CD4-positive, alpha-beta T cell treated with Interleukin-2 at 100 ng/mL for 4 hours (primary cell): Measurements from ENCODE around the gene THOP1.

Source experiments
- DNase-seq: peaks from one replicate; pipeline ENCODE4 v3.0.0-alpha.2; 2020; ENCODE audit warnings: low spot score

The THOP1 gene

DNA sequence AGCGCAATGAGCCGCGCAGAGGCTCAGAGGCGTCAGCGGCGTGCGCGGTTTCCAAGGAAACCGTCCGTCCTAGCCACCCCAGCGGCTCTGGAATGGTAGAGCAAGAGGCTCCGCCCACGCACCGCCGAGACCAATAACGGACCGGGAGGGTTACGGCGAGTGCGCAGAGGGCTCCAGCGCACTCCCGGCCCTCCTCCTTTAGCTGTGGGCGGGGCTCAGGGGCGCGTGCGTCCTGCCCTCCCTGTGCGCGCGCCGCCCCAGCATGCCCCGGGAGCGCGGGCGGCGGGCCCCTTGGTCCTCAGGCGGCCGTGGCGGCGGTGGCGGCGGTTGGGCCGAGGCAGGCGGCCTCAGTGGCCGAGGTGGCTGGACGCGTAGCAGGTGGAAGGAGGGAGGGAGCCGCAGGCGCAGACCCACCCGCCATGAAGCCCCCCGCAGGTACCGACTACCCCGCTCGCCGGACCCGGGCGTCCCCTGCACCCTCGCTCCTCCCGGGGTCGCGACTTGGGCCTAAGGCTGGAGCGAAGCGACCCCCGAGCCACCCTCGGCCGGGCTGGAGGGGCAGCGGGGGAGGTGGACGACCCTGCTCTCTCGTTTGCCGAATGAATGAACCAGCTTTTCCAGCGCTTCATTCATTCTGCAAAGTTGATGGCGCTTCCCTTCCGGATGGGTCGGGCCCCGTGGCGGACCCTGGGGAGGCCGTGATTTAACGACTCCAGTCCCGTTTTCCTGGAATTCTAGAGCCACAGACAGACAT lies at the start of gene THOP1:
Gene THOP1, plus strand, starts transcription at position 260 of the 754 bp plus-strand sequence. Its CDS starts 160 bp downstream, at position 420.
- peak; percentile 98 for DNase-seq

DNA sequence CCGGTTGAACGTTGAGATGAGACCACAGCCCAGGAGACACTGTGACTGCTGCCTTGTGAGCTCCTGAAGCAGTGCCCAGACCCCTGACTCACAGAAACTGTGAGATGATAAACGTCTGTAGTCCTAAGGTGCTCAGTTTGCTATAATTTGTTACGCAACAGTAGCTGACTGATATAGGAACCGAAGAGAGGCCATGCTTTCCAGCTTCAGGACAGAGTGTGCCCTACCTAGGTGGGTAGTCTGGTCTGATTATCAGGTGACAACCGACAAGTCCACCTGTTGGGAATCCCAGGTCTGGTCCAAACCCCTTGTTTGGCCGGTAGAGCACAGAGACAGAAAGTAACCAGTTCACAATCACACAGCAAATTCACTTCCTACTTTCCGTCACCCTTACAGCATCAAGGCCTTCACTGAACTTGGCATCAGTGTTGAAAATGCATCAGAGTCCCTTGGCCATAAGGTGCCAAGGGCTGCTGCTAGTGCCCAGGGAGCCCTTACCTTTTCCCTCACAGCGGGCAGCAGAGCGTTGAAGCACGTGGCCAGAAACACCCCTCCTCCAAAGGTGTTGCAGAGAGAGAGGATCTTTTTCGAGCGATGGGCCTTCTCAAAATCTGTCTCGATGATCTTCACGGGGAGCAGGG lies 48.6 kb upstream of the THOP1 start:
- no peak for DNase-seq

DNA sequence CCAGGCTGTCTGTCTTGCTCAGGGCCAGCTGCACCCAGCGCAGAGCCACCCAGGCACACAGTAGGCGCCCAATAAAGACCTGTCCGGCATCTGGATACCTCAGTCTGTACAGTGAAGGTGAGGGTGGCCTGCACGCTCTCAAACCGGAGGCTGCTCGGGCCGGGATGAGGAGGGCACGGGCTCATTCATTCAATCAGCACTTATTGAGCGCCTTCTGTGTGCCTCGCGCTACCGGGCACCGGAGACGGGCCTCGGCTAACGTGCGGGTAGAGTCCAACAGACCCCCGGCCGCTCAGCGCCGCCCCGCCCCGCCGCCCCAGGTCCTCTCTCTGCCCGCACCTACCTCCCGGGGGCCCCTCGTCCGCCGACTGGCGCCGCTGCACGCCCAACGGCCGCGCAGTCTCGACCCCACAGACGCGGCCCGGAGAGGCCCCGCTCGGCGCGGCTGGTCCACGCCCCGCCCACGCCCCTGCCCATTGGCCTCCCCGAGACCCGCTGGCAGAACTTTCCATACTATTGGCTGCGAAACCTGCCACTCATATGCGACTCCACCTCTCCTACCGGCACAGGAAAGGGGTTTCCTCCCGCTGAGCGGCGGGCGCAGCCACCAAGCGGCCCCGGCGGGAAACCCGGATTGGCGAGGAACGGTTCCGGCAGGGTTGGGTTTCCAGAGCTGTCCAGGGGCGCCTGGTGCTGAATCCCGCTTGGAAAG lies 45.5 kb upstream of the THOP1 start, which contains the start of gene SLC39A3:
Gene SLC39A3, minus strand, starts transcription at position 416 of the 712 bp plus-strand sequence. CDS start 2,760 bp downstream, outside the sequence.
- DNase-seq = peak; percentile 100

DNA sequence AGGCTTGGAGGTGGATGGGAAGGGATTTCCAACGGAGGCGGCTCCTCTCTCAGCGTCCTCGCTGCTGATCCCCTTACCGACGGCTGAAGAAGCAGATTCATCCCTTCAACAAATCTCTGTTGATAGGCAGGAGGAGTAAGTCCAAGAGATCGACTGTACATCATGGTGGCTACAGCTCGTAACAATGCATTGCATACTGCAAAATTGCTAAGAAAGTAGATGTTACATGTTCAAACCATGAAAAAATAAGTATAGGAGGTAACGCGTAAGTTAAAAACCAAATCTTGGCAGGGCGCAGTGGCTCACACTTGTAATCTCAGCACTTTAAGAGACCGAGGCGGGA lies 45.0 kb upstream of the THOP1 start:
- DNase-seq = no peak

DNA sequence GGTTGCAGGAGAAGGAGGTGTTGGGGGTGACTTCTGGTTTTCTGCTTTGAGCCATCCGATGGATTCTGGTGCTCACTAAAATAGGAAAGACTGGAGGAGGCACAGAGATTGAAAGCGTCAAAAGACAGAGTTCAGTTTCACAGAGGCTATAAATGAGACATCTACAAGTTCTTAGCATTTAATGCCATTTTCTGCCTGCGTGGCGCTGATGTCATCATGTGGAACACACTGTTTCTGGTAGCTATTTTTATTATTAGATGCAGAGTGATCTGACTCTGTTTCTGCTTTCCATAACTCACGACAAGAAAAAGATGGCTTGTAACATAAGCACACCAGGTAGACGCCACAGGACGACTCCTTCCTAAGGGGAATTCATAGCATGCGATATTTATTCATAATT lies 42.2 kb upstream of the THOP1 start:
- no peak for DNase-seq

DNA sequence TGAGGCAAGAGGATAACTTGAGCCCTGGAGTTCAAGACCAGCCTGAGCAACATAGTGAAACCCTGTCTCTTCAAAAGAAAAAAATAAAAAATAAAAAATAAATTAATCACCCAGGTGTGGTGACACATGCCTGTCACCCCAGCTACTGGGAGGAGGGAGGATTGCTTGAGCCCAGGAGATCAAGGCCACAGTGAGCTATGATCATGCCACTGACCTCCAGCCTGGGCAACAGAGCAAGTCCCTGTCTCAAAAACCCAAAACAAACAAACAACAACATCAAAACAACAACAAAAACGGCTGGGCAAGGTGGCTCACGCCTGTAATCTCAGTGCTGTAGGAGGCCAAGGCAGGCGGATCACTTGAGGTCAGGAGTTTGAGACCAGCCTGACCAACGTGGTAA lies 41.2 kb upstream of the THOP1 start:
- no peak for DNase-seq

DNA sequence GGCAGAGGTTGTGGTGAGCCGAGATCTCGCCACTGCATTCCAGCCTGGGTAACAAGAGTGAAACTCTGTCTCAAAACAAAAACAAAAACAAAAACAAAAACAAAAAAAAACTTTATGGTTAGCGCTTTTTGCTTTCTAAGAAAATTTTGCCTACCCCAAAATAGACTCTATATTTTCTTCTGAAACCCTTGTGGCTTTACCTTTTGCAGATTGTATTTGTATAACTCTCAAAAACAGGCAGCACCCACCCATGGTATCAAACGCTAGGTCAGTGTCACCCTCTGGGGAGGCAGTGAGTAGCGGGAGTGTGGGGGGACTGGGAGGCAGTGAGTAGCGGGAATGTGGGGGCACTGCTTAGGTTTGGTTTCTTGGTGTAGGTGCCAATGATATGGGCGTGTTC lies 38.0 kb upstream of the THOP1 start:
- DNase-seq = no peak

DNA sequence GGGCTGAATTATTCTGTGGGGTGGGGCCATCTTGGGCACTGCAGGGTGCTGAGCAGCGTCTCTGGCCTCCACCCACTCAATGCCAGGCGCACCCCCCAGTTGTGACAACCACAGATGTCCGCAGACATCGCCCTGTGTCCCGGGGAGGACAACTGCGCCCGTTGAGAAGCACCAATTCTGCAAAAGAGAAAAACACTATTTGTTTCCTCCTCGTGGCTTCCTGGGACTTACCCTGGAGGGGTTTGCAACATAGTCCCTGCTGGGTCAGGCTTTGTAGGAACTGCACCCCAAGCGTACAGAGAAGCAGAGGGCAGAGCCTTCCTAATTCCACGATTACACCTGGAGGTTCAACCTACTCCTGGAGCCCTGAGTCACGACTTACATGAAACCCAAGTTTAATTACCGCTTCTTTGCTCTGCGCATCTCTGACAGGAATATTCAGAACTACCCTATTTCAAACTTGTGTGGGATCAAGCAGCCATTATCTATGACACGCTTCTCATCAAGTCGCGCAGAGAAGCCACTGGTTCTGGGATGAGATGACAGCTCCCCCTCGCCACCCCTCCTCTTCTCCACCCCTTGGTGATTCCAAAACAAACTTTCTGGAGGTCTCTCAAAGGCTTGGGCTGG lies 34.4 kb upstream of the THOP1 start:
- no peak for DNase-seq

DNA sequence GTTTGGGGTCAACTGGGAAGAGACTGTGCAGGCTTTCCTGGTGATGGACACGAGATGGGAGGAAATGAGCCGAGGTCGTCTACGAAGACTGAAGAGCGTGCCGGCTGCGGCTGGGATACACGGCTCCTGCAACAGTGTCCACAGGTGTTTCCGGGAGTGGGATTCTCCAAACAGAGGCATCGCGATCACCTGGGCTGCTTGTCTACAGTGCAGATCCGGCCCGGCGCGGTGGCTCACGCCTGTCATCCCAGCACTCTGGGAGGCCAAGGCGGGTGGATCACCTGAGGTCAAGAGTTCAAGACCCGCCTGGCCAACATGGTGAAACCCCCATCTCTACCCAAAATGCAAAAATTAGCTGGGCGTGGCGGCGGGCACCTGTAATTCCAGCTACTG lies 33.9 kb upstream of the THOP1 start:
- no peak for DNase-seq

DNA sequence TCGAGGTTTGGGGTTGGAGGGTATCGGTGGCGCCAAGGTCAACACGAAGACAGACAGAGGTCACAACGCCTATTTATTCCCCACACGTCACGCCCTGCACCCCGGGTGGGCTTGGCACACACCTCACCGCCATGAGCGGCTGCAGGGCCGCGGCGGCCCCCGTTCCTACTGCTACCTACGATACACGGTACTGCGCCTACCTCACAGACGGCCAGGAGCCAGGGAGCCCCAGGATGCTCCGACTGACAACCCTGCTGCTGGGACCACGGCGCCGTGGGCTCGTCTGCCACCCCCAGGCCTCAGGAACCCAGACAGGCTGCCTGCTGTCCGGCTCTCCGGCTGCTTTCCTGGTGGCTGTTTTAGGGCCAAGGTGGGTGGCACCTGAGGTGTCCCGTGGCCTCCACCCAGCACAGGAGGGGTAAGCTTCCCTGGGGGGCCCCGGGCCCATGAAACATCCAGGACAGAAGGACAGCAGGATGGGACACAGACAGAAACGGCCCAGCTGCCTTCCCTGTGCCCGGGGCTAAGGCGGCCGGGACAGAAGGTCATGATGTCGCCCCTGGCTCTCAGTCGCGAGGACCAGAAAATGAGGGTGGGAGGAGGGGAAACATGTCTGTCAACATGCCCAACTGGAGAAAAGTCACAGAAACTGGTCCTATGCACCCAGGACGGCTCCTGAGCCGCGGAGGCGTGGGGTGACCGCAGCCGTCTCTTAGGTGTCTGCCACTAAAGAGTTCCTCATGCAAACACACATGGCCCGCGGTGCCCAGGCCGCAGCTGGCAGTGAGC lies 30.4 kb upstream of the THOP1 start:
- no peak for DNase-seq

DNA sequence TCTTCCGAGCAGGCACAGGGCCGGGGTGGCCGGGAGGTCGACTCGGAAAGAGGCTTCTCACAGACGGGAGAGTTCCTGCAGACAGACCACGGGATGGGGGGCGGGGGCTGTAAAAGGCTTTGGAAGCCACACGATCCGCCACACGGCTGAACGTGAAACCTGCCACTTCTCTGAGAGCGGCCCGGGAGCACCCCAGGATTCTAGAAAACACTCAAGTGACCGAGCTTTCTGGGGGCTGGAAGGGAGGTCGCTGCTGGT lies 29.9 kb upstream of the THOP1 start:
- DNase-seq = no peak

DNA sequence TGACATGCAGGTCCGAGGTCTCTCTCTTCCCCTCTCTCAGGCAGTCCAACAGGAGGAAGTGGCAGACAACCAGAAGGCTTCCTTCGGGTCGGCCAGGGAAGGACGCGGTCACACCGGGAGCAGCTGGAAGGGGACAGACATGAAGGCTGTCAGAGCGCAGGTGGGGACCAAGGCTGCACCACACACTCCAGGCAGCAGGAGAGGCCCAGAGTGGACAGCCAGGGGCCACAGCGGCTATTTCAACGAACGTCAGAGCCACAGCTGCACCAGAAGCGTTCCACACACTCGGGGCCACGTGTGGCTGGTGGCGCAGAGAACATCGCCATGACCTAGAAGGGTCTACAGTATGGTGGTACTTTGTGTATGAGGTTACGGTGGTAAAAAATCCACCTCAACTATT lies 29.5 kb upstream of the THOP1 start:
- DNase-seq = no peak

DNA sequence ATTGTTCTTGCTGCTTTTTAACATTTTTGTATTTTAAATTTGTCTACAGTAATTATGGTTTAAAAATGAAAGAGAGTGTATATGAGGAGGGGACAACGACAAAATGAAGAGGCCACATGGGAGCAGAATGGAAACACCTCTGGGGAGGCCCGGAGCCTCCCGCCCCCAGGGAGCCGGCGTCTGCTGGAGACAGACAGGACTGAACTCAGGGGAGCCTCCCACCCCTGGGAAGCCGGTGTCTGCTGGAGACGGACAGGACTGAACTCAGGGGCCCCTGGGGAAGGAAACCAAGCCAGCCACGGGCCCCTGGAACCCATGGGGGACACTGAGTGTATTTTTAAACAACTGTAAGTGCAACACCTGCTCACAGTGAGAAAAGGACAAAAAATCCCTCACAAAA lies 28.8 kb upstream of the THOP1 start:
- DNase-seq = no peak

DNA sequence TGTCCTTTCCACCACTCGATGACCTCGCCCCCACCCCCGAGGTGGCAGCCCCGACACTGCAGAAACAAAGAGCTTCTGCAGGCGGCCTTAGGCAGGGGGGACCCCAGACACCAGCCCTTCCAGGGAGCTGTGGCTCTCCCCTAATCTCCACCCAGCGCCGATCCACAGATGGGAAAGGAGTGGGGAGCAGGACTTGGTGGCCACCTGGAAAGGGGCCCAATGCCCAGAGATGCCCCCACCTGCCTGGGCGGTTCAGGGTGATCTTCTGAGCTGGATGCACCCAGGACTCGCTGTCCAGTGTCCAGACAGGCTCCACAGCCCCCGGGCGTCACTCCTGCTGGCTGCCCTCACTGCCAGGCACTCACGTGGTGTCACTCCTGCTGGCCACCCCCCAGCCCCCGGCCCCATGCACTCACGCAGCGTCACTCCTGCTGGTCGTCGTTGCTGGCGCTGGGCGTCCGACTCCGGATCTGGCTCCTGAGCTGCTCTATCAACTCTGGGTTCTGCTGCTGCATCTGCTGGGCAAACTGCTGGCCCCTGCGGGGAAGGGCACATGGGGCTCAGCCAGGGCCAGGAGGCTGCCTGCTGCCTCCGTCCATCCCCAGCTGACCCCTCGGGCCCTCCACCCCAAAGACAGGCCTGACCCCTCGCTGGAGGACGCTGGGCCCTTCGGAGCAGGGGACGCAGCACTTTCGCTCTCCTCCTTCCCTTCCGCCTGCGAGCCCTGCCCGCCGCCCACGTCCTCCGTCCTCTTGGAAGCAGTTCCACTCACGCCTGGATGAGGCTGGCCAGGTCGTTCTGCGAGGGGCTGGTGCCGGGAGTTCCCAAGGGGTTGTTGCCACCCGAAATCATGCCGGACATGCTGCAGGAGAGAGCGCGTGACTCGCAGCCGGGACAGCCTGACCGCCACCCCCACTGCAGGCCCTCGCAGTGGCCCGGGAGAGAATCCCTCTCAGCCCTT lies 28.1 kb upstream of the THOP1 start:
- no peak for DNase-seq

DNA sequence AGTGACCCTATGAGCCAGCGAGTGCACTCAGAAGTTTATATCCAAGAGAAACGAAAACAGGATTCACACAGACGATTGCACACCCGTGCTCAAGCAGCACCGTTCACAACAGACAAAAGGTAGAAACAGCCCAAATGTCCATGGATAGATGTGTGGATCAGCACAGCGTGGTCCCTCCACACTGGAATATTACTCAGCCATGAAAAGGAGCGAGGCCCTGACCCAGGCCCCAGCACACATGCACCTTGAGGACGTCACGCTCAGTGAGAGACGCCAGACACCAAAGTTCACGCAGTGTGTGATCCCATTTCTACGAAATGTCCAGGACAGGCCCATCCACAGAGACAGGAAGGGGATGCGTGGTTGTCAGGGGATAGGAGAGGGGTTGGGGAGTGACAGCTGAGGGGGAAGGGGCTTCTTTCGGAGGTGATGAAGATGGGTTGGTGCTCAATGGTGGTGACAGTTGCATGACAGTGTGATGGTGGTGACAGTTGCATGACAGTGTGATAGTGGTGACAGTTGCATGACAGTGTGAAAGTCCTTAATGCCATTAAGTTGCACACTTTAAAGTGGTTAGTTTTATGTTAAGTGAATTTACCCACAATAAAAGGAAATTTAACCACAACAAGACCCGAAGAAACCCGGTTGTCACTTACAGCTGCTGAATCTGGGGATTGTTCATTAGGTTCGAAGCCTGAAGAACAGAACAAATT lies 26.5 kb upstream of the THOP1 start:
- DNase-seq = no peak

DNA sequence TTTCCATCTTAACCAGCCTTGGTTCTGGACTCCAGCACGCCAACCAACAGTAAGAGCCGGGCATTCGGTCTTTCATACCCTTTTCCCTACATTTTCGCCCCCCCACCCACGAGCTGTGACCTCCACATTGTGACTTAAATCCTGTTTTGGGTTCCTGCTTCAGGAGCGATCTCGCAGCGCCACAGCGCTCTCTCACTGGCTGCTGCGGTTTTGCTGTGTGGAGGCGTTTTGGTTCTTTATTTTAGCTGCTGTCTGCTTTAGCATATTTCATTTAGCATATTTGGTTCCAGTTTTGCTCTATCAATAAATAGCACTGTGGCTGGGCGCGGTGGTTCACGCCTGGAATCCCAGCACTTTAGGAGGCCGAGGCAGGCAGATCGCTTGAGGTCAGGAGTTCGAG lies 25.9 kb upstream of the THOP1 start:
- DNase-seq = no peak

DNA sequence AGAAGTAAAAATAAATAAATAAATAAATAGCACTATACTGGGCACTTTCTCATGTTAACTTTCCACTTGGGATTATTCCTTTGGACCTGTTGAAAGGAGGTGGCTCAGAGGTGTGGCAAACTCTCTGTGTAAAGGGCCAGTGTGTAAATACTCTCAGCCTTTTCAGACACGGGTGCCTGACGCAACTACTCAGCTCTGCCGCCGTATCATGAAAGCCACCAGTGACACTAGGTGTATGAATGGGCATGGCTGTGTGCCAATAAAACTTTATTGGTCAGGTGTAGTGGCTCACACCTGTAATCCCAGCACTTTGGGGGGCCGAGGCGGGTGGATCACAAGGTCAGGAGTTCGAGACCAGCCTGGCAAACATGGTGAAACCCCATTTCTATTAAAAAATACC lies 25.3 kb upstream of the THOP1 start:
- DNase-seq = no peak

DNA sequence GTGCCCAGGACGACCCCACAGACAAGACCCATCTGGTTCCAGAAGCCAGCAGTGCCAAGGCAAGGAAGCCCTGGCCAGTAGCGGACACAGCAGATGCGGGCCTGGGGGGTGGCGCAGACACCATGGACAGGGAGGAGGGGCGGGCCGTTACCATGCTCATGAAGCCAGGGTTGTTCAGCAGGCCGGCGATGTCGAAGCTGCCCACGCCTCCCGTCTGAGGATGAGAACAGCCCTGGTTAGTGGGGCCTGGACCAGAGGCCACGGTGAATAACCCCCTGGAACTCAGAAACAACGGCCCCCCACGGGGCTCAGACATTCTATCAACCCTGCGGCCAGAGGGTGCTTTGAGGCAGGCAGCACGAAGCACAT lies 24.0 kb upstream of the THOP1 start:
- DNase-seq = no peak

DNA sequence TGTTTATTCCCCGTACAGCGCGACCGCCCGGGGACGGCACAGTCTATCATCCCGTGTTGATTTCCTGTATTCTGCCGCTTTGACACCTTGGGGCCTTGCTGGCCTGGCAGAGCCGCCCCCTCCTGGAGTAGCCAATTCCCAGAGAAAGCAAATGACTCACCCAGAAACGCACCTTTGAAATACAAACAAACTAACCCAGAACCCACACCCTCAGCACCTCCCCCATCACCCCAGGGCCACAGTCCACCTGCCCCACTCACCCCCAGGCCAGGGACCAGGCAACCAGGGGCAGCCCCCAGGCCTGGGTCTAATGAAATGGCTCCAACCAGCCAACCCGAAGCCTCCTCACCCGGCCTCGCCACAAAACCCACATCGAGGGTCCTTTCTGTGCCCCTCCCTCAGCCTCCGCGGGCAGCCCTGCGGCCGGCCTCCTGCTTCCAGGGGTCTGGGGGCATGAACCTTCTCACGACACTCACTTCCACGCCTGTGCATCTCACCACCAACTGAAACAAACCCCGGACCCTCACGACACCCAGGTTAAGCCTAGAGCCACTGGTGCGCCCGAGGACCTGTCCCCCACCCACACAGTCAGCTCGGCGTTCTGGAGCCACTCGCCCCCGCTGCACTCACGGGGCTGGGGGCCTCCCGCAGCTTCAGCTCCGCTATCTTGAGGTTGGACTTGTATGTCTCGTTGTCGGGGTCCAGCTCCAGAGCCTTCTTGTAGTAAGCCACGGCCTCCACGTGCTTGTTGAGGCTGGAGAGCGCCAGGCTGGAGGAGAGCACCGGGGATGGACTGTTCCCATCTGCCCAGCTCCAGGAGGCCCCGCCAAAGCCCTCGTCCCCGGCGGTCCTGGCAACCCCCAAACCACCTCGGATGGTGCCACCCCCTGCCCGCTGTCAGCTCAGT lies 23.2 kb upstream of the THOP1 start:
- DNase-seq = no peak
